ENCODE measurements around the gene CRYBB3.

DNA sequence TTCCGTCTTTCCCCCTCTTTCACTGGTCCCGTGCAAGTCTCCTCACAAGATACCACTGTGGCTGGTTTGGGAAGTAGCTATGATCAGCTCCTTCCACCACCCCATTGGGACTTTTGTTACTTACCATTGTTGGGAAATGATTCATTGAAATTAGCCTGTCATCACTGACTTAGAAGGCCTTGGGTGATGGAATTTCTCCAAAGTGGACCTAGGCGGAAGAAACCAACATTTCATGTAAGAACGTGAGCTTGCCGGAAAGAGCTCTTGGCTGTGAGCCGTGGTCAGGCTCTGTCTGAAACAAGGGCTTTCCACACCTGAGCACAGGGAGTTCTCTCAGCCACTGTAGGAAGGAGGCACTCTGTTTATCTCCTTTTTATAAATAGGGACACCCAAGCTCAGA, 23.5 kb upstream of the CRYBB3 start:
- TF ChIP-seq, protein P1, sequence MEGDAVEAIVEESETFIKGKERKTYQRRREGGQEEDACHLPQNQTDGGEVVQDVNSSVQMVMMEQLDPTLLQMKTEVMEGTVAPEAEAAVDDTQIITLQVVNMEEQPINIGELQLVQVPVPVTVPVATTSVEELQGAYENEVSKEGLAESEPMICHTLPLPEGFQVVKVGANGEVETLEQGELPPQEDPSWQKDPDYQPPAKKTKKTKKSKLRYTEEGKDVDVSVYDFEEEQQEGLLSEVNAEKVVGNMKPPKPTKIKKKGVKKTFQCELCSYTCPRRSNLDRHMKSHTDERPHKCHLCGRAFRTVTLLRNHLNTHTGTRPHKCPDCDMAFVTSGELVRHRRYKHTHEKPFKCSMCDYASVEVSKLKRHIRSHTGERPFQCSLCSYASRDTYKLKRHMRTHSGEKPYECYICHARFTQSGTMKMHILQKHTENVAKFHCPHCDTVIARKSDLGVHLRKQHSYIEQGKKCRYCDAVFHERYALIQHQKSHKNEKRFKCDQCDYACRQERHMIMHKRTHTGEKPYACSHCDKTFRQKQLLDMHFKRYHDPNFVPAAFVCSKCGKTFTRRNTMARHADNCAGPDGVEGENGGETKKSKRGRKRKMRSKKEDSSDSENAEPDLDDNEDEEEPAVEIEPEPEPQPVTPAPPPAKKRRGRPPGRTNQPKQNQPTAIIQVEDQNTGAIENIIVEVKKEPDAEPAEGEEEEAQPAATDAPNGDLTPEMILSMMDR (conservative IDR thresholded peaks at IDR 0.05 in 1 of 2, IDR thresholded peaks at IDR 0.05 in 1 of 2; ENCODE audit: extremely low read depth in 1 of 2, insufficient read depth in 1 of 2, low read depth in 1 of 2, low read length in 2 of 2): no peak
- TF ChIP-seq EZH2 (IDR thresholded peaks at IDR 0.05; ENCODE audit: borderline replicate concordance, low read length): no peak
